Transverse colon (tissue), 4 donors: ENCODE measurements around the gene PTPRD. TPM values are rescaled to one million over a fixed set of nuclear protein-coding genes. Genes with fewer than 3 reads are reported as not detected.

Source experiments
- DNase-seq: peaks from one replicate; pipeline ENCODE4 v3.0.0-alpha.2; 2019
- H3K27ac ChIP-seq, 4 donors: fragments of 200-600 bp; sonication (generic); 2 replicates each; pipeline ENCODE4 v1.5.1; 2016 to 2018; ENCODE audit warnings: inconsistent platforms in 4 of 4
- H3K27me3 ChIP-seq: fragments of 200-600 bp; sonication (generic); 2 replicates; pipeline ENCODE4 v1.5.1; 2017; ENCODE audit warnings: inconsistent platforms
- H3K36me3 ChIP-seq, 4 donors: fragments of 200-600 bp; sonication (generic); 2 replicates each; pipeline ENCODE4 v1.5.1; 2017 to 2019; ENCODE audit warnings: inconsistent platforms in 4 of 4
- H3K4me1 ChIP-seq, 4 donors: fragments of 200-600 bp; sonication (generic); 2 replicates each; pipeline ENCODE4 v1.5.1; 2017 to 2020; ENCODE audit warnings: inconsistent platforms in 4 of 4
- H3K4me3 ChIP-seq, 4 donors: fragments of 200-600 bp; sonication (generic); 1 replicate in 1 of 4; 2 replicates in 3 of 4; pipeline versions ENCODE4 v1.5.1 to v1.6.1; 2017 to 2019; ENCODE audit warnings: inconsistent platforms in 4 of 4
- H3K9me3 ChIP-seq, 2 donors: fragments of 200-600 bp; sonication (generic); 2 replicates each; pipeline ENCODE4 v1.5.1; 2017 to 2019; ENCODE audit warnings: inconsistent platforms in 2 of 2
- CTCF ChIP-seq, 5 experiments: fragments of 200-600 bp in 3 of 5; fragments of 450-650 bp in 2 of 5; sonication (generic) in 3 of 5; IDR thresholded peaks; 1 replicate in 2 of 5; 2 replicates in 3 of 5; pipeline ENCODE4 v1.5.1; 2016 to 2017; ENCODE audit warnings: antibody characterized with exemption in 5 of 5, inconsistent platforms in 3 of 5, mild to moderate bottlenecking in 2 of 5, moderate library complexity in 1 of 5
- EP300 ChIP-seq: sonication (generic); formaldehyde crosslinking; IDR thresholded peaks from one replicate; pipeline ENCODE4 v1.6.1; 2017; ENCODE audit warnings: antibody characterized with exemption, low read depth
- POLR2A ChIP-seq: fragments of 450-650 bp; IDR thresholded peaks from one replicate; pipeline ENCODE4 v1.6.1; 2016; ENCODE audit warnings: antibody characterized with exemption, mild to moderate bottlenecking, moderate library complexity
- POLR2AphosphoS5 ChIP-seq, 3 donors: sonication (generic); formaldehyde crosslinking; IDR thresholded peaks; one replicate each; pipeline ENCODE4 v1.6.1; 2016; ENCODE audit warnings: antibody characterized with exemption in 3 of 3
- WGBS, 2 donors: methylation state at CpG; one replicate each; pipeline ENCODE4 v1.1.5; 2018; ENCODE audit warnings: low coverage in 1 of 2; 5-methylcytosine and 5-hydroxymethylcytosine counted together
- in situ Hi-C, 4 donors: fragments of 200-750 bp; cut with MboI; loops; one replicate each; pipeline versions ENCODE4 v1.15.0 to v1.15.1; 2017; ENCODE audit warnings: low sequenced_read_pairs in 3 of 4, low pct_ligation_motif_present in 1 of 4, low pct_unique_long_range_greater_than_20kb in 1 of 4
- intact Hi-C: fragments of 100-400 bp; cut with DNase I; formaldehyde crosslinking; loops from one replicate; pipeline ENCODE4 v1.15.1; 2023; ENCODE audit warnings: low total_unique reads
- total RNA-seq, 4 donors: library from RNA; depleted of rRNA; stranded (reverse); fragments of >200 nt; gene quantifications; one replicate each; pipeline ENCODE4 v1.1.0, GENCODE V29; 2016

Gene PTPRD
- total RNA-seq, 4 donors from 2014 or later = 43.0 to 115 (median 79.1) TPM

- 71 to 95% methylated on average over 3 to 4 of the region's 4 CpGs for WGBS, 2 donors
- intact Hi-C loops = no loop called here
- TF ChIP-seq POLR2A = no peak
- no peak for TF ChIP-seq POLR2AphosphoS5 (IDR thresholded peaks at IDR 0.05)
- no peak for TF ChIP-seq CTCF (IDR thresholded peaks at IDR 0.05)
- no peak for TF ChIP-seq EP300
These were observed 2175.5 kb downstream of the PTPRD start for GRCh38 chr9:8437259-8437658.

GRCh38 chr9:8436786-8437185, 2176.0 kb downstream of the PTPRD start:
- WGBS, 2 donors = 61 to 64% methylated on average over 1 of the region's 1 CpG
- Histone ChIP-seq H3K36me3 (no peaks in the 10 kb centered on the region), H3K4me3 (no peak overlapping the region), H3K27ac (no peak overlapping the region), H3K9me3 (no peaks in the 10 kb centered on the region), H3K4me1 (no peaks in the 10 kb centered on the region), H3K27me3 (no peaks in the 10 kb centered on the region)
- intact Hi-C loops = no loop called here
- in situ Hi-C loops = no loop called here
- TF ChIP-seq EP300 (no peak), CTCF (IDR thresholded peaks at IDR 0.05) (no peak), POLR2AphosphoS5 (IDR thresholded peaks at IDR 0.05) (no peak), POLR2A (no peak)
- DNase-seq = no peak

More at GRCh38 chr9:8437259-8437658, 2175.5 kb downstream of the PTPRD start:
- Histone ChIP-seq H3K4me1 (no peaks in the 10 kb centered on the region), H3K27me3 (no peaks in the 10 kb centered on the region), H3K4me3 (no peak overlapping the region), H3K36me3 (no peaks in the 10 kb centered on the region), H3K27ac (no peak overlapping the region), H3K9me3 (no peaks in the 10 kb centered on the region)
- no peak for DNase-seq
- in situ Hi-C loops = no loop called here

- Histone ChIP-seq H3K4me1 (no peaks in the 10 kb centered on the region), H3K27me3 (no peaks in the 10 kb centered on the region), H3K27ac (no peak overlapping the region), H3K9me3 (no peaks in the 10 kb centered on the region), H3K4me3 (no peak overlapping the region), H3K36me3 (no peaks in the 10 kb centered on the region)
- in situ Hi-C loops = no loop called here
- 94 to 96% methylated on average over 3 of the region's 3 CpGs for WGBS, 2 donors
- TF ChIP-seq CTCF (IDR thresholded peaks at IDR 0.05) (no peak), EP300 (no peak), POLR2A (no peak), POLR2AphosphoS5 (IDR thresholded peaks at IDR 0.05) (no peak)
- no peak for DNase-seq
- intact Hi-C loops = no loop called here
These were observed 2178.2 kb downstream of the PTPRD start for GRCh38 chr9:8434621-8435020.

DNA sequence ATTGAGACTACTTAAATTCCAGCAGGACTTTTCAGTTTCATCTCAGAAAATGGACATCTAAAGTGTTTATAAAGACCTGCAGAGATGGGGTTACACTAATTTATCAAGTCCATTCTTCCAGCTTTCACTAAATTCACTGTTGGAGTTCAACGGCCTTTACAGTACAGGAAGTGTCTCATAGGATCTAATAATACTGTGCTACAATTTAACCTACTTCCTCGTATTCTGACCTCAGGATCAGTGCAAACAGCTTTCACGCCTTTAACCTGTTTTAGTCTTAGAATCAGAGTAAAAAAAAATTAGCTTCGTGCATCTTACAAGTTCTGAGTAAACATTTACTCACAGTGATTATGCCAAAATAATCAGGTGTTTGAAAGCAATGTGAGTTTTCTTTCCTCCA, 2180.6 kb downstream of the PTPRD start:
- H3K4me1 ChIP-seq = no peaks in the 10 kb centered on the region

DNA sequence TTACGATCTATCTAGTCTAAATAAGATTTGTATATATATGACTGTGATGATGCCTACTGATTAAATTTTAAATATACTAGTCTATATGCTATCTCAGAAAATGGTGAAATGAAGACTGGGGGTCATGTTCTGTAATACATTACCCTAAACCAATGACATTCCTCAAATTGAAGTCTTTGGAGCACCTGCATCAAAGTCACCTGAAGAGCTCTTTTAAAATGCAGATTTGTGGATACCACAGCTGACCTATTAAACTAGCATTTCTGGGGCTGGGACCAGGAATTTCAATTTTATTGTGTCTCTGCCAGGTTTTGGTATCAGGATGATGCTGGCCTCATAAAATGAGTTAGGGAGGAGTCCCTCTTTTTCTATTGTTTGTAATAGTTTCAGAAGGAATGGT, 2181.3 kb downstream of the PTPRD start:
- no peaks in the 10 kb centered on the region for H3K9me3 ChIP-seq
- intact Hi-C loops = no loop called here
- H3K27me3 ChIP-seq = no peaks in the 10 kb centered on the region
- in situ Hi-C loops = no loop called here
- no peak for DNase-seq
- TF ChIP-seq POLR2A = no peak
- no peak for TF ChIP-seq EP300
- no peak overlapping the region for H3K4me3 ChIP-seq
- WGBS, 2 donors = 94 to 100% methylated on average over 1 of the region's 1 CpG
- no peak overlapping the region for H3K27ac ChIP-seq
- no peaks in the 10 kb centered on the region for H3K36me3 ChIP-seq
- no peaks in the 10 kb centered on the region for H3K4me1 ChIP-seq

More for the DNA sequence above, 2180.6 kb downstream of the PTPRD start:
- no peak for TF ChIP-seq POLR2AphosphoS5 (IDR thresholded peaks at IDR 0.05)
- intact Hi-C loops = no loop called here
- in situ Hi-C loops = no loop called here
- no peak overlapping the region for H3K4me3 ChIP-seq
- no peaks in the 10 kb centered on the region for H3K9me3 ChIP-seq
- WGBS, 2 donors = 37 to 53% methylated on average over 4 of the region's 4 CpGs
- no peak for DNase-seq
- H3K27me3 ChIP-seq = no peaks in the 10 kb centered on the region
- no peak overlapping the region for H3K27ac ChIP-seq
- no peaks in the 10 kb centered on the region for H3K36me3 ChIP-seq
